NK-92 treated with Interleukin-12 subunit alpha and Interleukin-12 subunit beta, amount 100 ng/mL, for 24 hours (cell line): ENCODE data around the gene EFCAB6.

Experiments used
- DNase-seq: peaks from one replicate; lab custom pipeline; 2025; lab: John Stamatoyannopoulos, UW

Gene EFCAB6

DNA sequence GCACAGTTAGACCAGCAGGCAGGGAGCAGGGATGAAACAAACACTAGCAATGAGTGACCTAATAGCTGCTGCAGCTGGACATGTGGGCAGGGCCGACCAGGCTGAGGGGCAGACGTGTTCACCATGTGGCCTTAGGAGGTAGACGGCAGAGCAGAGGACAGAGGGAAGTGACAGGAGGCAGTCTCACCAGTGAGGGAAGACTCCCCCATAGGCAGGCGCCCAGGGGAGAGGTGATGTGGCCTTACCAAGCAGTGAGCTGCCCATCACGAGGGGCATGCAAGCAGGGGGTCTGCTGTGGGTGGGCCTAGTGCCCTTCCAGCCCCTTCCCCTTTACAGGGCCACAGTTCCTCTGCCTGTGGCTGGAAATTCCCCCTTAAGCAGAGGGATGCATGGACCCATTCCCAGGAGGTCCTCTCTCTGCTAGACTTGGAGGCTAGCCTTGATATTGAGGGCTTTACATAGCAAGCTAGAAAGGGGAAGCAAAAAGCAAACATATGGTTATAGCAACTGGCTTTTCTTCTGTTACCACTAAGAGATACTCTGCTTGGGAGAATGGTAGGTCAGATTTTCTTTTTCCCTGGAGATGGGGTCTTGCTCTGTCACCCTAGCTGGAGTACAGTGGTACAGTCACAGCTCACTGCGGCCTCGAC lies 332.7 kb downstream of the EFCAB6 start:
- no peak for DNase-seq
